ENCODE measurements around the gene DMRTC2.
"Not testable (repeated sequence)": the region's sequence is repeated elsewhere in the genome, so short reads cannot be mapped to it uniquely, and the experiment has no call there.

Gene DMRTC2

DNA sequence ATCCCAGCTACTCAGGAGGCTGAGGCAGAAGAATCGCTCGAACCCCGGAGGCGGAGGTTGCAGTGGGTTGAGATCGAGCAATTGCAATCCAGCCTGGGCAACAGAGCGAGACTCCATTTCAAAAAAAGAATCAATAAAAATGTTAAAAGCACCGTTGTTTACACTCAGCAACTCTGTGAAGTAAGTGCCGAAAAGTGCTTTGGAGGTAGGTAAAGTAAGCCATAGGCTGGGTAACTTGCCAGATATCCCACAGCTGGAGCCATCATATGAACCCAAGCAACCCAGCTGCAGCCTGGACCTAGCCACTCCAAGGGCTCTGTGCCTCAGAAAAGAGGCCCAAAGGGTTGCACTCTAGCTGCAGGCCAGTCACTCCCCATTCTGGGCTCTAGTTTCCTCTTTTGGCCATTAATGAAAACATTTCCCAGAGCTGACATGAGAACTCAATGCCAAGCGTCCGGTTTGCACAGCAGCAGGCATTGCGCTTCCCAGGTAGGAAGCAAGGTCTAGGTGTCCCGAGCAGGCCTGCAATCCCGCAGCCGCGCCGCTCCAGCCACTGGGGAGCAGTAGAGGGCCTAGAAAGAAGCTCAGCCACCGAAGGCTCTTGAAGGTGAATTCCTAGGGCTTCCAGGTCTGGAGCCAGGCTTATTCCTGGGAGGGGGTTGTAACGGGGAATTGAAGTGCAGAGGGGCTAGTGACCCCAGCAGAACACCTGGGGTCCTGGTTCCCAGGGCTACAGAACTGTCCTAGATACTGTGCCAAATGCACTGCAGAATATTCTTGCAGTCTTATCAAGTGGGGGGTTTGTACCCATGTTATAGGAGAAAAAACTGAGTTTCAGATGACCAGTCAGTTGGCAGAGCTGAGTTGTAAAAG lies 28.2 kb downstream of the DMRTC2 start:
- peak; percentile 29 to 50 for DNase-seq

DNA sequence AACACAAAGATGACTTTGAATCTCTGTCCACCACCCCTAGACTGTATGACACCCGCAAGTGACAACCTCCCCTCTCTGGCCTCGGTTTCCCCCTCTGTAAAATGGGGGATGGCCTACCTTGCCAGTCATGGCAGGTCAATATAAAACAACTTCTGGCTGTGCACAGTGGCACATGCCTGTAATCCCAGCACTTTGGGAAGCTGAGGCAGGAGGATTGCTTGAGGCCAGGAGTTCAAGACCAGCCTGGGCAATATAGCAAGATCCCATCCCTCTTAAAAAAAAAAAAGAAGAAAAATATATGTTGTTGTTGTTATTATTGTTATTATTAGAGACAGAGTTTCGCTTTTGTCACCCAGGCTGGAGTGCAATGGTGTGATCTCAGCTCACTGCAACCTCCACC lies 31.1 kb downstream of the DMRTC2 start:
- not testable (repeated sequence) for DNase-seq

DNA sequence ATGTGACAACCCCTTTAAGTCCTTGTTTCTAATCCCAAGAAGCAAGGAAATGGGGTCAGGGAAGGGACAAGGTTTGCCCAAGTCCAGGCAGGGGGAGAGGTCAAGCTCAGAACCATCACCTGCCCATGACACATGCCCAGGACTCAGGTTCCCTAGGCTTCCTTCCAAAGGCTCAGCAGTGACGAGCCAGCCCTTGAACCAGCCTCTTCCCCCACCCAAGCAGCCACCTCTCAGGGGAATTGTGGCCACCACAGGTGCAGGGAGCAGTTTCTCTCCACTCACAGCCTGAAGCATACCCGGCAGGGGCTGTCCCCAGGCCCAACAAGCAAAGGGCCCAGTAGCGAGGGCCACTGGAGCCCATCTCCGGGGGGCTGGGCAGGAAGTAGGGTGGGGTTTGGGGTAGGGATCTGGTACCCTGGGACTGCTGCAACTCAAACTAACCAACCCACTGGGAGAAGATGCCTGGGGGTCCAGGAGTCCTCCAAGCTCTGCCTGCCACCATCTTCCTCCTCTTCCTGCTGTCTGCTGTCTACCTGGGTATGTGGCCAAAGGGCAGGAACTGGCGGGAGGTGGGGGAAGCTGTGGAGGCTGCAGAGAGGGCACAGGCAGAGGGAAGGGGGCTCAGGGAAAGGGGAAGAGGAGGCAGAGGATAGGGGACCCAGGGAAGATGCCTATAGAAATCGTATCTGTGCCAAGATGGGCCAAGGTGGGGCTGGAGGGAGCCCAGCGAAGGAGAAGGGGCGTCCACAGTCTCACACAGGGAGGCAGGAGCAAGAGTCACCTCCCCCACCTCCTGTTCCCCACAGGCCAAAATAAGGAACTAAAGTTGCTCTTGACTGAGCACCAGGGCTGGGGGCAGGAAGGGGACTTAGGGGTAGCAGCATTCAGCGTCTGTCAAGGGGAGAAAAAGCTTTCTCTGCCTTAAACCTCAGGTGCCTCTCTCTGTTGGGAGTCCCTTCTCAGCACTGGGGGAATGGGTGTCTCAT lies 32.3 kb downstream of the DMRTC2 start, which contains the start of gene CD79A:
TSS of gene CD79A (plus strand) at position 433 of the 986 bp plus-strand sequence. CDS start at position 459, 26 bp downstream.
- DNase-seq = no peak

DNA sequence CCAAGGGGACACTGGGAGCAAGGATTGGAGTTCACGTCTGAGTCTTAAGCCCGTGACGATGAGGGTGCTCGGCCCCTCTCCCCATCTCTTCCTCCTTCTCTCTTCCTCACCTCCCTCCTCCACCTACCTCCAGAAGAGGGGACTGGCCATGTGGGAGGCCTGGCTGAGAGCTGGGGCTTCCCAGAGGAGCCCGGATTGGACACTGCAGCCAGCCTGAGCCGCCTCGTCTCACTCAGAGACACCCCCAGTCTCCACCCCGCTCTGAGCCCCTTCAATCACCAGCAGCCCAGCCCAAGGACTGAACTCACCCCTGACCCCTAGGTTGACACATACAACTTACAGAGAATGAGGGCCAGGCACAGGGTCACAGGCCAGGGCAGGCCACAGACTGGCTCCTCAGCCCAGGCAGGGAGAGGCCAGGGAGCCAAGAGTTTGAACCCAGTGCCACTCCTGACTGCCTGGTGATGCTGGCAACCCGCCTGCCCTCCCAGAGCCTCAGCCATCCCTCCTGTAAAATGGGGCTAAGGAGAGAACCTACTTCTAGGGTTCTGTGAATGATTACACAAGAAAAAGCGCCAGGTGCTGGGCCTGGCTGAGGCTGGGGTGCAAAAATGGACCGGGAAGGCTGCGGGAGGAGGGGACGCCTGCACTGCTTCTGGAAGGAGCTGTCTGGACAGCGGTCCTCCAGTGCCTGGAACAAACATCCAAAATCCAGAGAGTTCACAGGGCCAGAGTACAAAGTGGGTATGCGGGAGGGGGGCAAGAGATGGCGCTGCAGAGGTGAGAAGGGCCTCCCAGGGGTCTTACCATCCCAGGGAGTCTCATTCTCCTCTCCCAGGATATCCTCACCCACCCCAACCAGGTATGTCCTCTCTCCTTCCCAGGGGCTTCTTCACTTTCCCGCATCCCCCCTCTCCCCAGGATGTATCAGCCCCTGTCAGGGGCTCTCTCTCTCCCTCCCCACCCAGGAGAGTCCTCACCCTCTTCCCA lies 33.4 kb downstream of the DMRTC2 start:
- DNase-seq = no peak

DNA sequence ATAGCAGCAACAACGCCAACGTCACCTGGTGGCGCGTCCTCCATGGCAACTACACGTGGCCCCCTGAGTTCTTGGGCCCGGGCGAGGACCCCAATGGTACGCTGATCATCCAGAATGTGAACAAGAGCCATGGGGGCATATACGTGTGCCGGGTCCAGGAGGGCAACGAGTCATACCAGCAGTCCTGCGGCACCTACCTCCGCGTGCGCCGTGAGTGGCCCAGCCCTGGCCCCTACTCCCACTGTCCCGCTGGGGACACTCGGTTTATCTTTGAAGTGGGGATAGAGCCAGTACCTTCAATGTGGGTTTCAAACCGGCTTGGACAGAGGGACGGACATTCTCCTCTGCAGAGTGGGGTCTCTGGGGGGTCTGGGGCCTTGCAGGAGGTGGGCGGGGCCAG lies 34.2 kb downstream of the DMRTC2 start:
- no peak for DNase-seq

DNA sequence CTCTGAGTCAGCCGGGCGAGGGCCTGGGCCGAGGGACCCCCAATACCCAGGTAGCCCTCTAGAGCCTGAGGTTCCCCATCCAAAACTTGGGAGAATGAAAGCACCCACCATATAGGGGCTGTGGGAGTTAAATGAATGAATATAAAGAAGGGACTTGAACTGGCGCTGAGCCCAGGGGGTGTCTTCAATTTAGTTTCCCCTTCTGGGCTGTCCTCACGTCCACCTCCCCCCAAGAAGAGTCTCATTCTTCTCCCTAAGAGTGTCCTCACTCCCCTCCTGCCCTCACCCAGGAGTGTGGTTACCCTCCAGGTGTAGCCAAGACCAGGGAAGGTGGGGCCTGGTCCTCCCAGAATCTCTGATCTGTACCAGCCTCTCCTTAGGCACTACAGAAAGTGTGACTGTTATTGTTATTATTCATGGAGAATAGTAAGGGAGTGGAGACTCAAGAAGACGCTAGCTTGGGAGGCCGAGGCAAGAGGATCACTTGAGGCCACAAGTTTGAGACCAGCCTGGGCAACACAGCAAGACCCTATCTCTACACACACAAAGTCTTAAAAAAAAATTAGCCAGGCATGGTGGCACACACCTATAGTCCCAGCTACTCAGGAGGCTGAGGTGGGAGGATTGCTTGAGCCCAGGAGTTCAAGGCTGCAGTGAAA lies 35.0 kb downstream of the DMRTC2 start:
- no peak for DNase-seq

DNA sequence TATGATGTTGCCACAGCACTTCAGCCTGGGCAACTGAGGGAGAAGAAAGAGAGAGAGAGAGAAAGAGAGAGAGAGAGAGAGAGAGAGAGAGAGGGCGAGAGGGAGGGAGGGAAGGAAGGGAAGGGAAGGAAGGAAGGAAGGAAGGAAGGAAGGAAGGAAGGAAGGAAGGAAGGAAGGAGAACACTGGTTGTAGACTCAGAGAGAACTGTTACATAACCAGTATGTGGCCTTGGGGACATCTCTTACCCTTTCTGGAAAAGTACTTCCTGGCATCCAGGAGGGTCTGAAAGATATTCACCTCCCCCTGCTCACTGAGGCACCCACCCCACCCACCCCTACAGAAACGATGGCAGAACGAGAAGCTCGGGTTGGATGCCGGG lies 35.5 kb downstream of the DMRTC2 start:
- DNase-seq = no peak

DNA sequence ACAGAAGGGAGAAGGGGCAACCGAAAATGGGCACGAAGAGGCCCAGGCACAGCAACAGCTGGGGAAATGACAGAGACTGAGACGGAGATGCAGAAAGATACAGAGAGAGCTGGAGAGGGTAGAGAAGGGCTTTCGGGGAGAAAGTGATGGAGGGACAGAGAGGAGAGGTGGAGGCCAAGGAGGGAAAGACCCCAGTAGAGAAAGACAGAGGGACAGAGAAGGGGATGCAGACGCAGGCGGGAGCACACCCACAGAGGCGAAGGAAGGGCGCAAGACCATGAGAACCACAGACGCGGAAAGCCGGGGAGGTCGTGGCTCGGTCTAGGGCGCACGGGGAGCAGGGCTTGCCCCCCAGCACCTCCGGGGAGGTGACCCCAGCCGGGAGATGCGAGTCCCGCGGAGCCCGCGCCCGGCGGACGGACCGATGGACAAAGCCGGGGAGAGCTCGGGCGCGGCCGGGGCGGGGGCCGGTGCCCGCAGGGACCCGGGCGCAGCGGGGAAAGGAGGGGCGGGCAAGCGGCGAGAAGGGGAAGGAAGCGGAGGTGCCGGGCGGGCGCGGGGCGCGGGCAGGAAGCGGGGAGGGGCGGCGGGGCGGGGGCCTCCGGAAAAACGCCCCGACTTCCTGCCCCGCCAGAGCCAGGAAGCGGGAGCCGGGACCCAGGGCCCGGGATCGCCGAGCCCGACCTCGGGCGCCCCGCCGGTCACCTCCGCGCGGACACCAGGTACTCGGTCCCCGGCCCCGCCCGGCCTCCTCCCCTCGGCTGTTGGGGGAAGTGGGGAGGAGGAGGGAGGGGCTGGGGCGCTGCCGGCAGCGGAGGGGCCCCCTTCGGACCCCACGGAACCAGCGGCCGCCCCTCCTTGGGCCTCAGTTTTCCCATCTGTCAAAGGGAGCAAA lies 38.0 kb downstream of the DMRTC2 start, which contains the start of gene ARHGEF1:
TSS of gene ARHGEF1 (plus strand) at position 617 of the 895 bp plus-strand sequence. CDS start 4,899 bp downstream, outside the sequence.
- DNase-seq = no peak

DNA sequence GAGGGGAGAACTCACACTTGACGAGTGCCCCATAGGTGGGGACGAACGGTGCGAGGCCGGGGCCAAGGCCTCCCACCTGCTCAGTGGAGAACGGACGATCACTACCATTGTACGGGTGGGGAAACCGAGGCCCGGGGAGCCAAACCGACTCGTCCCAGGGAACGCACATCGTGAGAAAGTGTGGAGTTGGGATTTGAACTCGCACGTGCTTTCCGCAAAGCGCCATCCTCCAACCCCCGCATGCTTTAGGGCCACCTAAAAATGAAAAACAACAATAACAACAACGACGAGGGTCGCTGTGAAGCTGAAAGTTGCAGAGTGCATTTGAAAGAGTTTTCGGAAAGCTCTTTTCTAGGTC lies 38.6 kb downstream of the DMRTC2 start:
- DNase-seq = no peak

DNA sequence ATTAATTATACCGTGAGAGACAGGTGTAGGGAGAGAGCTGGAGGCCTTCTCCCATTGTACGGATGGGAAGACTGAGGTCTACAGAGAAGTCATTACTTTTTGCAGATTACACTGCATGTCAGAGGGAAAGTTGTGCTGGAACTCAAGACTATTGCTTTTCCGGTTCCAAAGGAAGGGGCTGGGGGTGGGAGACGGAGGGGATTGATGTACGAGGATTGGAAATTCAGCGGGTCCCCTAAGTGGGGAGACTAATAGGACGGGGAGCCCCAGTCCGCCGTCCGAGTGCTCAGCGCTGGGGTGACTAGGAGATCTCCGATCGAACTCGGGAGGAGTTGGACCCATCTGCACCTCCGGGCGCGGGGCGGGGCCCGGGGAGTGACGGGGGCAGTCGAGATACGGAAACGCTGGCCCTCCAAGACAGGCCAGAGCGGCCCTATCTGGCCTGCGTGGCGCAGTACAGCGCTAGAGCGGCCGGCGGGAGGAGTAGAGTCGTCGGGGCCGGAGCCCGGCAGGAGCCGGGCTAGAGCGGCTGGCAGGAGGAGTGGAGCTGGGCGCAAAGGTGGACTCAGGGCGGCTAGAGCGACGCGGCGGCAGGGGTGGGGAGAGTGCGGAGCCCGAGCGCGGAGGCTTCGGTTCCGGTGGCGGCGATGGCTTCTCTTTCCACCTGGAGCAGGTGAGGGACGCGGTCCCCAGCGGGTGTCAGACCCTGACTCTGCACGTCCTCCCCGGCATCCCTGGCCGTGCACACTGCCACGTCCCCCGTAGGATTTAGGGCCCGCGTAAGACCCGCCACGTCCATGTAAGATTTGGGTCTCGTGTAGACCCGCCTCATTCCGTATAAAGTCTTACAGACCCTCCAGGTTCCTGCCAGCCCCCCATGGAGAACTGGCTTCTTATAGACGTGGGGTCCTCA lies 39.2 kb downstream of the DMRTC2 start:
- DNase-seq = peak; percentile 89 to 94

DNA sequence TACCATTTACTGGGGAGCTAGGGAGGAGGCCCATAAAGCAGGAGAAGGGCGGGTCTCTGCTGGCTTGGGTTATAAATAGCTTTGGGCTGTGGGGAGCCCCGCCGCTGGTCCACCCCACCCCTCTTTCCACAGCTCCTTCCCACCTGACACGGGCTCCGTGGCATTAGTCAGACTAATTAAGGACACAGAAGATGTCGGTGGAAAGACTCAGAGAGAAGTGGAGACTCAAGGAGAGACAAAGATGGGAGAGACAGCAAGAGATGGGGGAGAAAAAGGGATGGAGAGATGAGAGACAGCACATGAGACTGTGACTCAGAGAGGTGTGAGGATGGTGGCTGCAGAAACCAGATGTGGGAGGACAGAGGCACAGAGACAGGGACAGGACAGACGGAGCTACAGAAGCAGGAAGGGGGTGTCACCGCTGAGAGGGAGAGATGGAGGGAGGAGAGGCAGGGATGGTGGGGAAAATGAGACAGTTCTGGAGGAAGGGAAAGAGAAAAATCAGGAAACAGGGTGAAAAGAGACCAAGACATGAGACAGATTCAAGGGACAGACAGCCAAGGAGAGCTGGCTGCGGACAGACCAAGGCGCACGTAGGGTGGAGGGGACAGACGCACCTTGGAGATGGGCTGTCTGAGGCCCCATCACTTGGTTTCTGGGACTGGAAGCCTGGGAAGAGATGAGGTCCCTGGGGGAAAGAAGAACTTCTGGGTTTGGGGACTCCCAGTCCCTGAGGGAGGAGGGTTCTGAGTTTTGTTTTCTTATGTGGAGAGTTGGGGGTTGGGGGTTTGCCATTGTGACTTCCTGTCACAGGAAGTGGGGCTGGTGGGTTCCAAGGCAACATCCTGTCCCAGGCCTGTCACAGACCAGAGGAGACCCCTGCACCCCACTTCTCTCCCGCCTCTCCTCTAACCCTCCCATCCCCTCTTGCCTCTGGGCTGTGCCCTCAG lies 42.2 kb downstream of the DMRTC2 start:
- DNase-seq = no peak

DNA sequence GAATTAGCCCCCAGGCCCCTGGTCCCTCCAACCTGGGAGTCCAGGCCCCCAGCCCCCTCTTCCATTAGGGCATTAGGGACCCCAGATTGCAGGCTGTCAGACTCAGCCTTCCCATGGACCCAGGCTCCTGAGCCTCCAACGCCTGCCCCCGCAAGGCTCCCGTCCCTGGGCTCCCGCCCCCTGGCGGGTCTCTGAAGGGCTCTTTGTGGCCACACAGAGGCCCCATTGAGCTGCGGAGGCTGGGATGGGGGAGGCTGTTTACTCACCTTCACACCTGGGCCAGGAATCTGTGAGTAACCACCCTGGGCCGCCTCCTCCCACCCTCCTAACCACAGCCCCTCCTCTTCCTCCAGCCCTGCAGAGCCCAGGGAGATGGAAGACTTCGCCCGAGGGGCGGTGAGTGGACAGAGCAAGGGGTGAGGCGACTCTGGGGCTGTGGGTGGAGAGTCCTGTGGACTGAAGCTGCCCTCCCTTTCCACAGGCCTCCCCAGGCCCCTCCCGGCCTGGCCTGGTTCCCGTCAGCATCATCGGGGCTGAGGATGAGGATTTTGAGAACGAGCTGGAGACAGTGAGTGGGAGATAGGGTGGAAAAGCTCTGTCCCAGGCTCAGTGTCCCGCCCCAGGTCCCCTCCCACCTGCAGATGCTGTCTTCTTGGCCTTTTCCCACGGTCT lies 43.0 kb downstream of the DMRTC2 start:
- no peak for DNase-seq

DNA sequence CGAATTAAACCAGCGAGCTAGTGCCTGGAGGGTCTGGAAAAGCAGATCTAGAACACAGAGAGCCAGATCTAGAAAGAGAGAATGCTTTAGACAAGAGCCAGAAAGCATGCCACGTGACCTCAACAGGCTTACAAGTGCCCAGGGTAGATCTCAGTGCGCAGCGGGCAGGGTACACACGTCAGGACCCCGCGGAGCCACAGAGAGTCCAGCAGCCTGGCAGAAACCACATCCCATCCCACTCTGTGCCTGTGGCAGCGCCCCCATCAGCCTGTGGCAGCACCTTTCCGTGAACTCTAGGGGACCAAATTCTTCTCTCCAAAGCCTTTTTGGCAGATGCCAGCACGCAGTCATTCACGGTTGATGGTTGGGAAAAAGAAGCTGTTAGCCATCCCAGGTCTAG lies 44.1 kb downstream of the DMRTC2 start:
- no peak for DNase-seq

DNA sequence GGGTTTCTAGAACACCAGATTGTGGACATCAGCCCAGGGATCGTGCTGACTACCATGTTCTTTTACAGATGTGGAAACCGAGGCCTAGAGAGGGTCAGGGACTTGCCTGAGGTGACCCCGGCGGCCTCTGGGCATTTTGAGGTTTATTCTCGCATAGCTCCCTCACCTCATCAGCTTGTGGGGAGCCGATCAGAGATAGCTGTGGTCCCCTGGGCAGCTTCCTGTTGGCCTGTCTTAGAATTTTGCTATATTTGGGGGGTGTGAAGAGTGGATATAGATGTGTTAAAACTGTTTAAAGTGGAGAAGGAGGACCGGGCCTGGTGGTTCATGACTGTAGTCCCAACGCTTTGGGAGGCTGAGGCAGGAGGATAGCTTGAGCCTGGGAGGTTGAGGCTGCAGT lies 45.1 kb downstream of the DMRTC2 start:
- no peak for DNase-seq

DNA sequence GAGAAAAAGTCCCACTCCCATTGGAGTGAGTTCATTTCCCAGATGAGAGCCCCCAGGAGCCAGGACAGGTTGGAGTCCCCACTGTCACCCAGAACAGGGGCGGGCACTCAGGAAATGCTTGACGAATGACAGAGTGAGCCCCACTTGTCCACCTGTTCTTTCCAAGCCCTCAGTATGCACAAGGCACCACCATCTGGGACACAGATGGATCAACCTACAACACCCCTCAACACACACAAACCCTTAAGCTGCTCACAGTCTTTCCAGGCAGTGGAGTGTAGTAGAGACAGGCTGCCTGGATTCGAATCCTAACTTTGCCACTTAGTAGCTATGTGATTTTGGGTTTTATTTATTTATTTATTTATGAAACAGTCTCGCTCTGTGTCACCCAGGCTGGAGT lies 46.1 kb downstream of the DMRTC2 start:
- DNase-seq = no peak

DNA sequence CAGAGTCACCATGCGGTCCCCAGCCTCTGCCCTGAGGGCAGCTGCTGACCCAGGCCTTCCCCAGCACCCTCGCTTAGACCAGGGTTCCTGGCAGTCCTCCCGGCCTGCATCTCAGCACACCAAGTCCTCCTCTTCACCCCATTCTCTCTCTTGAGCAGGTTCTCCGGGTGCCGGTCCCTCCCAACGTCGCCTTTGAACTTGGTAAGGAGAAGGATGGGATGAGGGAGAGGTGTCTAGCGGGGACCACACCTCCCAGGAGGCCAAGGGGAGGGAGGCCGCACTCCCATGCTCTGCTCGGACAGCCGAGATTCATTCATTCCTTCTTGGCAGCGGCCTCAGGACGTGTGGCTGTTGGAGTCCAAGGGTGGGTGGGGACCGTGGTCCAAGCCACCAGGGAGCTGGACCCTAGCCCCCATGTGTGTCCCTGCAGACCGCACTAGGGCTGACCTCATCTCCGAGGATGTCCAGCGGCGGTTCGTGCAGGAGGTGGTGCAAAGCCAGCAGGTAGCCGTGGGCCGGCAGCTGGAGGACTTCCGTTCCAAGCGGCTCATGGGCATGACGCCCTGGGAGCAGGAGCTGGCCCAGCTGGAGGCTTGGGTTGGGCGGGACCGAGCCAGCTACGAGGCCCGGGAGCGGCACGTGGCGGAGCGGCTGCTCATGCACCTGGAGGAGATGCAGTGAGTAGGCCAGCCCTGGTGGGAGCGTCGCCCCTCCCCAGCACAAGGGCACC lies 47.5 kb downstream of the DMRTC2 start:
- no peak for DNase-seq

DNA sequence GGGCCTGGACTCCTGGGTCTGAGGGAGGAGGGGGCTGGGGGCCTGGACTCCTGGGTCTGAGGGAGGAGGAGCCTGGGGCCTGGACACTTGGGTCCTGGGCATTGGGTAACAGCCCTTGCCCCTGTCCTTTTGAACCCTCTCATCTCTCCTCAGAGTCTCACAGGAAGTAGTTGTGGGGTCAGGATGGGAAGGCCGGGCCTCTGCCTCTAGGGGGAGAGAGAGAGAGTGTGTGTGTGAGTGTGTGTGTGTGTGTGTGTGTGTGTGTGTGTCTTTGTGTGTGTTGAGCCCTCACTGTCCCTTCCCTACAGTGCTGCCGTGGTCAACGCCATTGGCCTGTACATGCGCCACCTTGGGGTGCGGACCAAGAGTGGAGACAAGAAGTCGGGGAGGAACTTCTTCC lies 49.1 kb downstream of the DMRTC2 start:
- no peak for DNase-seq
